GM18498 (cell line): Measurements from ENCODE around the gene PSMD13.

Source experiments
- ATAC-seq: cut with Tn5 transposase; IDR thresholded peaks from one replicate; pipeline ENCODE4 v1.9.1; 2021; ENCODE audit warnings: mild to moderate bottlenecking, moderate library complexity; ENCODE audit not compliant: unreplicated experiment

PSMD13 gene

GRCh38 chr11:241634-242033 lies 4.9 kb downstream of the PSMD13 start:
- ATAC-seq: no peak

- ATAC-seq: no peak
Observed at GRCh38 chr11:244376-244775, 7.6 kb downstream of the PSMD13 start.

- no peak for ATAC-seq
Observed at GRCh38 chr11:249062-249461, 12.3 kb downstream of the PSMD13 start.

- ATAC-seq: no peak
Observed at GRCh38 chr11:250274-250673, 13.5 kb downstream of the PSMD13 start.

GRCh38 chr11:250740-251299 lies 14.0 kb downstream of the PSMD13 start:
- ATAC-seq: no peak

- ATAC-seq: no peak
Observed at GRCh38 chr11:251550-251949, 14.8 kb downstream of the PSMD13 start.

- ATAC-seq: no peak
Observed at GRCh38 chr11:252666-253065, 15.9 kb downstream of the PSMD13 start.

- no peak for ATAC-seq
Observed at GRCh38 chr11:253160-253885, 16.5 kb downstream of the PSMD13 start.

- no peak for ATAC-seq
Observed at GRCh38 chr11:253886-254270, 17.1 kb downstream of the PSMD13 start.

- no peak for ATAC-seq
Observed at GRCh38 chr11:255176-255575, 18.4 kb downstream of the PSMD13 start.

GRCh38 chr11:255816-256215 lies 19.0 kb downstream of the PSMD13 start:
- no peak for ATAC-seq

GRCh38 chr11:256952-257737 lies 20.4 kb downstream of the PSMD13 start:
- no peak for ATAC-seq

GRCh38 chr11:257766-258493 lies 21.2 kb downstream of the PSMD13 start:
- no peak for ATAC-seq

- ATAC-seq: no peak
Observed at GRCh38 chr11:259413-259812, 22.6 kb downstream of the PSMD13 start.

GRCh38 chr11:261624-262023 lies 24.8 kb downstream of the PSMD13 start:
- ATAC-seq: no peak

- ATAC-seq: no peak
Observed at GRCh38 chr11:266676-267439, 30.1 kb downstream of the PSMD13 start.

GRCh38 chr11:267491-267994 lies 30.8 kb downstream of the PSMD13 start:
- no peak for ATAC-seq

GRCh38 chr11:268716-269145 lies 32.0 kb downstream of the PSMD13 start:
- peak; percentile 60 for ATAC-seq

- ATAC-seq: peak; percentile 67
Observed at GRCh38 chr11:269146-269890, 32.5 kb downstream of the PSMD13 start.
